ENCODE measurements around the gene MICALL2.

- no peak for TF ChIP-seq POLR2AphosphoS5 (IDR thresholded peaks at IDR 0.05)
- no peak for TF ChIP-seq CTCF (IDR thresholded peaks at IDR 0.05)
Observed at GRCh38 chr7:1503390-1503789, 44.1 kb upstream of the MICALL2 start.
